Keratinocyte (primary cell): Measurements from ENCODE around the gene DAPK1.

Experiments
- EZH2 ChIP-seq: IDR thresholded peaks from one replicate; pipeline ENCODE4 v1.6.1; 2012; ENCODE audit warnings: inconsistent platforms, mild to moderate bottlenecking, low read length, moderate library complexity
- TF ChIP-seq, protein P1 (sequence below), 3 experiments: IDR thresholded peaks in 1 of 3; conservative IDR thresholded peaks in 1 of 3; optimal IDR thresholded peaks in 1 of 3; 2 replicates in 2 of 3; 3 replicates in 1 of 3; pipeline versions ENCODE3 to v1.5.1; 2011; ENCODE audit warnings: low read length in 3 of 3, mild to moderate bottlenecking in 3 of 3, moderate library complexity in 2 of 3, control low read depth in 1 of 3, inconsistent platforms in 1 of 3; ENCODE audit not compliant: insufficient read depth in 2 of 3; ENCODE audit errors: extremely low read depth in 1 of 3

DNA sequence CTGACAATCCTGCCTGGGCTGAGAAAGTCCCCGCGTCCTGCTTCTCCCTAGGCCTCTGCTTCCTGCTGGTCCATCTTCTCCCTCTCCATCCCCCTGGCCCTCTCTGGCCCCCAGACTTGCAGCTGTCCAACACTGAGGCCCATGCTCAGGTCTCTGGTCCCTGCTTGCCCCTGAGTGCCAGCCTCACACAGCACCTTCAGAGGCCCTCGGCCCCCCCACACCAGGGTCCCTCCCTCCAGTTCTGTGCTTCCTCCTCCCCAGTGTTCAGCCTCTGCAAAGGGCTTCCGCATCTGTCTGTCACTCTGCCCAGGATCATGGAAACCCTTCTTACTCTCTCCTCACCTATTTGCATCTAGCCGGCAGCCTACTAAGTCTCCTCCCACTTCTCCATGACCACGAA, 165.9 kb downstream of the DAPK1 start:
- TF ChIP-seq, protein P1, sequence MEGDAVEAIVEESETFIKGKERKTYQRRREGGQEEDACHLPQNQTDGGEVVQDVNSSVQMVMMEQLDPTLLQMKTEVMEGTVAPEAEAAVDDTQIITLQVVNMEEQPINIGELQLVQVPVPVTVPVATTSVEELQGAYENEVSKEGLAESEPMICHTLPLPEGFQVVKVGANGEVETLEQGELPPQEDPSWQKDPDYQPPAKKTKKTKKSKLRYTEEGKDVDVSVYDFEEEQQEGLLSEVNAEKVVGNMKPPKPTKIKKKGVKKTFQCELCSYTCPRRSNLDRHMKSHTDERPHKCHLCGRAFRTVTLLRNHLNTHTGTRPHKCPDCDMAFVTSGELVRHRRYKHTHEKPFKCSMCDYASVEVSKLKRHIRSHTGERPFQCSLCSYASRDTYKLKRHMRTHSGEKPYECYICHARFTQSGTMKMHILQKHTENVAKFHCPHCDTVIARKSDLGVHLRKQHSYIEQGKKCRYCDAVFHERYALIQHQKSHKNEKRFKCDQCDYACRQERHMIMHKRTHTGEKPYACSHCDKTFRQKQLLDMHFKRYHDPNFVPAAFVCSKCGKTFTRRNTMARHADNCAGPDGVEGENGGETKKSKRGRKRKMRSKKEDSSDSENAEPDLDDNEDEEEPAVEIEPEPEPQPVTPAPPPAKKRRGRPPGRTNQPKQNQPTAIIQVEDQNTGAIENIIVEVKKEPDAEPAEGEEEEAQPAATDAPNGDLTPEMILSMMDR (optimal IDR thresholded peaks at IDR 0.05 in 1 of 3, IDR thresholded peaks at IDR 0.05 in 1 of 3, conservative IDR thresholded peaks at IDR 0.05 in 1 of 3; ENCODE audit: extremely low read depth in 1 of 3, insufficient read depth in 2 of 3, low read length in 3 of 3), result no peak
- TF ChIP-seq EZH2, result no peak
